B cell (primary cell): ENCODE results near the gene USP36.

Experiments used
- EZH2 ChIP-seq: IDR thresholded peaks from 2 replicates; pipeline ENCODE4 v1.6.1; 2012; ENCODE audit warnings: borderline replicate concordance, low read depth, mild to moderate bottlenecking, moderate library complexity, low read length; ENCODE audit not compliant: insufficient read depth, poor library complexity, severe bottlenecking
- TF ChIP-seq, protein P1 (sequence below): fragments of 200-600 bp; IDR thresholded peaks from one replicate; pipeline ENCODE4 v1.8.0; 2022; ENCODE audit warnings: antibody characterized with exemption, mild to moderate bottlenecking

DNA sequence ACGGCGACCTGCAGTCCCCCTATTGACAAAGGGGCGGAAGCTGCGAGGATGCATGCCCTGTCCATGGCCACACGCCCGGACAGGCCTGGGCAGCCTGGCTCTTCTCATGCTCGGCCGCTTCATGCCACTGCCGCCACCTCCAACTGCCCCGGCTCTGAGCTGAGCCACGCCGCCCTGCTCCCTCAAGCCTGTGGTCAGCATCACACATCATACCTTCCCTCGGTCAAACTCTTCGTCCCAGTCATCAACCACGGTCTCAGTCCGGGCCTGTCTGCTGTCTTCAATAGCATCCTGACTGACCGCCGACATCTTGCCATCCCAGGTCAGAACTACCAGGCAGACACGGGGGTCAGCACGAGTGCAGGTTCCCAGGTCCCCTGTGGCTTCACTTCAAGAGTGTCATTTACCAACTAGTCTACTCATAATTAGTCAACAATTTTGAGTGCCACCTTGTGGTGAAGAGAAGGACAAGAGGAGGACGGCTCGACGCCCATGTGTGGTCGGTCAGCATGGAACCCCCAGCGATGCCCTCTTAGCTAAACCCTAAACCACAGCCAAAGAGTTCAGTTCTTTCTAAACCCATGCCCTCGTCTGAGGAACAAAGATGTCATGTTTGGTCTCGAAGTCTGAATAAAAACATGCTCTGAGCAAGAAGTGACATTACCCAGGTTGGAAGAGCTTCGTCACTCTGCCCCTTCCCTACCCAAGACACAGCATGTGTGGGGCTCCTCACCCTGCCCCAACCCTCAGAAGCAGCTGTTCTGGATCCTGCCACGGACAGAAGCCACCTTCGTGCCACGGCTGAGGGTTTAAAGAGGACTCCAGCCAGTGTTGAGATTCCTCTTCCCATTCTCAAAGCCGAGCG, 41.7 kb downstream of the USP36 start:
- TF ChIP-seq, protein P1, sequence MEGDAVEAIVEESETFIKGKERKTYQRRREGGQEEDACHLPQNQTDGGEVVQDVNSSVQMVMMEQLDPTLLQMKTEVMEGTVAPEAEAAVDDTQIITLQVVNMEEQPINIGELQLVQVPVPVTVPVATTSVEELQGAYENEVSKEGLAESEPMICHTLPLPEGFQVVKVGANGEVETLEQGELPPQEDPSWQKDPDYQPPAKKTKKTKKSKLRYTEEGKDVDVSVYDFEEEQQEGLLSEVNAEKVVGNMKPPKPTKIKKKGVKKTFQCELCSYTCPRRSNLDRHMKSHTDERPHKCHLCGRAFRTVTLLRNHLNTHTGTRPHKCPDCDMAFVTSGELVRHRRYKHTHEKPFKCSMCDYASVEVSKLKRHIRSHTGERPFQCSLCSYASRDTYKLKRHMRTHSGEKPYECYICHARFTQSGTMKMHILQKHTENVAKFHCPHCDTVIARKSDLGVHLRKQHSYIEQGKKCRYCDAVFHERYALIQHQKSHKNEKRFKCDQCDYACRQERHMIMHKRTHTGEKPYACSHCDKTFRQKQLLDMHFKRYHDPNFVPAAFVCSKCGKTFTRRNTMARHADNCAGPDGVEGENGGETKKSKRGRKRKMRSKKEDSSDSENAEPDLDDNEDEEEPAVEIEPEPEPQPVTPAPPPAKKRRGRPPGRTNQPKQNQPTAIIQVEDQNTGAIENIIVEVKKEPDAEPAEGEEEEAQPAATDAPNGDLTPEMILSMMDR, result peak; percentile 59
- no peak for TF ChIP-seq EZH2
